Heart right ventricle (tissue), 16 donors: Measurements from ENCODE around the gene SLC25A1. TPM values are rescaled to one million over a fixed set of nuclear protein-coding genes. Genes with fewer than 3 reads are reported as not detected.

ENCODE experiments used
- ATAC-seq, 8 donors: fragments of 200-7000 bp; cut with Tn5 transposase; one replicate each; pipeline ENCODE4 v1.9.1; 2020; ENCODE audit warnings: mild to moderate bottlenecking in 8 of 8, moderate library complexity in 8 of 8, moderate number of reproducible peaks in 1 of 8
- DNase-seq, 2 donors: peaks; one replicate each; pipeline ENCODE4 v3.0.0-alpha.2; 2020
- H3K27ac ChIP-seq, 10 donors: fragments of 200-600 bp; sonication (generic) in 2 of 10; one replicate each; pipeline versions ENCODE4 v1.5.0 to v1.8.0; 2020 to 2022; ENCODE audit warnings: mild to moderate bottlenecking in 3 of 10
- H3K27me3 ChIP-seq, 7 donors: fragments of 200-600 bp; one replicate each; pipeline ENCODE4 v1.8.0; 2021 to 2022; ENCODE audit warnings: mild to moderate bottlenecking in 2 of 7
- H3K36me3 ChIP-seq, 9 donors: fragments of 200-600 bp; sonication (generic) in 1 of 9; one replicate each; pipeline versions ENCODE4 v1.5.0 to v1.8.0; 2020 to 2022; ENCODE audit warnings: mild to moderate bottlenecking in 2 of 9
- H3K4me1 ChIP-seq, 9 donors: fragments of 200-600 bp; sonication (generic) in 1 of 9; one replicate each; pipeline versions ENCODE4 v1.5.0 to v1.8.0; 2020 to 2022; ENCODE audit warnings: mild to moderate bottlenecking in 4 of 9
- H3K4me3 ChIP-seq, 10 donors: fragments of 200-600 bp; sonication (generic) in 2 of 10; one replicate each; pipeline versions ENCODE4 v1.5.0 to v1.8.0; 2020 to 2022; ENCODE audit warnings: mild to moderate bottlenecking in 7 of 10, moderate library complexity in 2 of 10
- H3K9me3 ChIP-seq, 11 donors: fragments of 200-600 bp in 10 of 11; sonication (generic) in 2 of 11; one replicate each; pipeline versions ENCODE4 v1.5.0 to v1.8.0; 2013 to 2022; ENCODE audit warnings: mild to moderate bottlenecking in 2 of 11, control low read depth in 1 of 11, moderate library complexity in 1 of 11
- WGBS, 2 donors: extraction: QIAGEN DNeasy Blood & Tissue Kit; methylation state at CpG; one replicate each; pipeline ENCODE4 v1.1.7; 2013; ENCODE audit warnings: inconsistent platforms in 1 of 2; 5-methylcytosine and 5-hydroxymethylcytosine counted together
- intact Hi-C, 10 donors: fragments of 100-400 bp; cut with DNase I; formaldehyde crosslinking; loops; one replicate each; pipeline versions ENCODE4 v1.11.1 to v1.14.2; 2022
- polyA plus RNA-seq, 2 donors: library from polyadenylated mRNA; stranded (reverse); fragments of 200-250 nt; gene quantifications; one replicate each; pipeline ENCODE4 v1.2.3, GENCODE V29; 2013
- total RNA-seq, 10 donors: library from RNA; stranded (reverse); fragmentation: NEBNext Ultra II Directional in 3 of 10; extraction: Animal tissue kit (Norgen Biotek cat#: 25700) in 3 of 10; gene quantifications; one replicate each; pipeline versions ENCODE4 v1.2.1 to v1.2.4, GENCODE V29; 2021 to 2023
- TF ChIP-seq, protein P1 (sequence below), 9 donors: fragments of 200-600 bp; sonication (generic) in 2 of 9; IDR thresholded peaks; one replicate each; pipeline versions ENCODE4 v1.5.0 to v1.8.0; 2021 to 2022; ENCODE audit warnings: antibody characterized with exemption in 9 of 9, mild to moderate bottlenecking in 5 of 9, moderate library complexity in 1 of 9
- donor health status: Arrhythmogenic right ventricular cardiomyopathy.
- donor health status: ischemic (EF 13 %, LVEDD 7.1; RV severe dilation, severe dysfunction).
- donor health status: healthy with polysubstance abuse.
- donor health status: DM: no; HTN: yes; CAD: no.
- donor health status: DM: no; HTN: no; CAD: no.
- donor health status: ischemic (EF 25% LVEDD 6.9; RV normal size, moderate dysfunction).
- donor health status: ischemic (EF 25% LVEDD 5.7; RV mildly dilated, moderate dysfunction).
- donor health status: healthy.
- donor health status: DM: yes; HTN: yes; CAD: no.
- donor health status: Ischemic cardiomyopathy.
- donor health status: ischemic (EF 35%, LVEDD 5.7; RV mildly dilated, moderate dysfunction).
- donor health status: nonischemic (EF 11% LVEDD 7.7; RV severe dilation, severe dysfunction).
- donor health status: DM: yes; HTN: yes; CAD: no.
- donor health status: PGD.
- donor health status: ischemic (EF 29% LVEDD 5.4; RV normal size, mild dysfunction).
- donor health status: nonischemic (EF 23%, LVEDD 6.1; RV moderate dilation, normal function).

Gene SLC25A1
- total and polyA plus RNA-seq, 12 donors, result 14.8 to 31.9 (median 20.5) TPM

DNA sequence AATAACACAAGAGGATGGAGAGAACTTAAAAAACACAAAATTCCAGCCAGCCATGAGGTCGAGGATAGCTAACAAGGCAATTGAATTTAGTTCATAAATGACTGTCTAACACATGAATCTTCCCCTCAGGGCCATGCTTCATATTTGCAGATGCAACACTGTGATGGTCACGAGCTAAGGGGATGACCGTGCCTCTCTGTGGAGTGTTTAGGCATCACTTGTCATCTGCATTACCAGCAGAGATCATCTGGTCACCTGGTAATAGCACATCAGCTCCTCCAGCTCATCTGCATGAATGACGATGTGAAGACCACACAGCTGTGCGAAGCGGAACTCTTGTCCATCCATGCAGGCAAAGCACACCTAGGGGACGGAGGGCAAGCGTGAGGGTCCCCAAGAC, 20.9 kb upstream of the SLC25A1 start:
- no peak for DNase-seq
- WGBS, 2 donors, result 94 to 95% methylated on average over 8 of the region's 8 CpGs
- Histone ChIP-seq H3K9me3 (no peaks in the 10 kb centered on the region), H3K36me3 (peaks cover 0 to 66% (median 0%) of the 10 kb centered on the region in 9 donors), H3K27ac (no peak overlapping the region), H3K4me3 (no peak overlapping the region), H3K4me1 (no peaks in the 10 kb centered on the region), H3K27me3 (no peaks in the 10 kb centered on the region)
- intact Hi-C loops, result loop anchor here in 1 of 10 donors (10.0 kb wide), 1 partner anchor 195 kb away; no protein-coding TSS in a partner anchor
- TF ChIP-seq, protein P1, sequence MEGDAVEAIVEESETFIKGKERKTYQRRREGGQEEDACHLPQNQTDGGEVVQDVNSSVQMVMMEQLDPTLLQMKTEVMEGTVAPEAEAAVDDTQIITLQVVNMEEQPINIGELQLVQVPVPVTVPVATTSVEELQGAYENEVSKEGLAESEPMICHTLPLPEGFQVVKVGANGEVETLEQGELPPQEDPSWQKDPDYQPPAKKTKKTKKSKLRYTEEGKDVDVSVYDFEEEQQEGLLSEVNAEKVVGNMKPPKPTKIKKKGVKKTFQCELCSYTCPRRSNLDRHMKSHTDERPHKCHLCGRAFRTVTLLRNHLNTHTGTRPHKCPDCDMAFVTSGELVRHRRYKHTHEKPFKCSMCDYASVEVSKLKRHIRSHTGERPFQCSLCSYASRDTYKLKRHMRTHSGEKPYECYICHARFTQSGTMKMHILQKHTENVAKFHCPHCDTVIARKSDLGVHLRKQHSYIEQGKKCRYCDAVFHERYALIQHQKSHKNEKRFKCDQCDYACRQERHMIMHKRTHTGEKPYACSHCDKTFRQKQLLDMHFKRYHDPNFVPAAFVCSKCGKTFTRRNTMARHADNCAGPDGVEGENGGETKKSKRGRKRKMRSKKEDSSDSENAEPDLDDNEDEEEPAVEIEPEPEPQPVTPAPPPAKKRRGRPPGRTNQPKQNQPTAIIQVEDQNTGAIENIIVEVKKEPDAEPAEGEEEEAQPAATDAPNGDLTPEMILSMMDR (IDR thresholded peaks at IDR 0.05), result no peak
- no peak for ATAC-seq

DNA sequence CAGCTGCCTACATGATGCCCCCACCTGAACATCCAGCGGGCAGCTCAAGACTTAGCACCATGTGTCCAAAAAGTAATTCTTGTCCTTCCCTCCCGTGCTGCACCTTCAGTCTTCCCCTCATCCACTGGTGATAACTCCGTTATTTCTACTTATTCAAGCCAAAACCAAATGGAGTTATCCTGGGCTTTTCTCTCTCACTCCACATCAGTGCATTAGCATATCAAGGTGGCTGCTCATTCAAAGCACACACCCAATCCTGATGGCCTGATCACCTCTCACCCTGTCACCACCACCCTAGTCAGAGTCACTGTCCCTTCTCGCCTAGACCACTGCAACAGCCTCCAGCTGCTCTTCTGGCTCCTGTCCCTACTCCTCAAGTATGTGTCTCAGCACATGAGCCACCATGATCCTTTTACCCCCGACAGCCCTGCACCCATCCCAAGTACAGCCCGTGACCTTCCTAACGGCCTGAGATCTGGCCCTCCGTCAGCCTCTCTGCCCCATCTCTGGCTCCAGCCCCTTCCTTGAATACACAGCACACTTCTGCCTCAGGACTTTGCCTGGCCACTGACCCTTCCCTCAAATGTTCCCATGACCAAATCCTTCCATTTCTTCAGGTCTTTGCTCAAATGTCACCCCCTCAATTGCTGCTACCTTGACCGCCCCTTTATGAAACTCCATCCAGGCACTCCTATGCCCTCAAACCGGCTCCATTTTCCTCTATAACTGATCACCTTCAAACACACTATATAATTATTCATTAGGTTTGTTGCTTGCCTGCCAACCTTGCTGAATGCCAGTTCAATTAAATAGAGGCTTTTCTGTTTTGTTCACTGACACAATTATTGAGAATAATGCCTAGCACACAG, 19.7 kb upstream of the SLC25A1 start:
- WGBS, 2 donors, result 89 to 94% methylated on average over 10 of the region's 10 CpGs
- no peak overlapping the region for H3K4me3 ChIP-seq
- intact Hi-C loops, result loop anchor here in 1 of 10 donors (10.0 kb wide), 1 partner anchor 193 kb away; no protein-coding TSS in a partner anchor
- peaks cover 0 to 75% (median 4%) of the 10 kb centered on the region in 9 donors for H3K36me3 ChIP-seq
- no peak overlapping the region for H3K27ac ChIP-seq
- no peaks in the 10 kb centered on the region for H3K9me3 ChIP-seq
- DNase-seq (no peak), ATAC-seq (no peak)
- TF ChIP-seq, protein P1 (IDR thresholded peaks at IDR 0.05), result no peak
- no peaks in the 10 kb centered on the region for H3K4me1 ChIP-seq
- no peaks in the 10 kb centered on the region for H3K27me3 ChIP-seq

DNA sequence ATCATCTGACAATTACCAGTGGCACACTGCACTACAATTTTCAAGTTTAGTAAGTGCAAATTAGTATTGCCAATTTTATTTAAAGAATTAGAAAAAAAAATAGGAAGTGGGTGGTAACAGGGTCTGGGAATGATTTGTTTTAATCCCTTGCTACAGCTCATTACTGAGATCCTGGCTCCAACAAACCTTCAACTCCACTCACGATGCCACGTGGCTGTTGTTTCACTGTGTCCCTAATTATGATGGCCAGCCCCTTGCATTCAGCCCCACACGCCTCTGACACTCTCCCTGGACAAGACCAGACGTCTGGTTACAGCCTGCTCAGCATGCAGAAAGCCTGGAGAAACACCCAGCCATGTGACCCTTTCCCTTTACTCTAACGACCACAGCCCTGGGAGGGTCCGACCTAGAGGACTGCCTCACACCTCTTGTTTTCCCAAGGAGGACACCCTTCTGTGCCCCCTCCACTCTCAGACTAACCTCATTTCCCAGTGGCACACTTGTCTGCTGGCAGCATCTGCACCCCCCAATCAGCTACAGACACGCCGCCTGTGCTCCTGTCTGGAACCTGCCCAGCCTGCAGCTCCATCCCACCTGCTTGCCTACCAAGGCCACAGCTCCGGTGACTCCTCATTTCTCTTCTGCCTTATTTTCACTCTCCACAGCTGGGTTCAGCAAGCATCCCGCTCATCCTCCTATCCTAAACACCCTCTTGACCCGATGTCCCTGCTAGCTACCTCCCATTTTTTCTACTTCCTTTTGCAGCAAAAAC, 18.5 kb upstream of the SLC25A1 start:
- no peaks in the 10 kb centered on the region for H3K9me3 ChIP-seq
- H3K4me3 ChIP-seq, result no peak overlapping the region
- peaks cover 0 to 85% (median 5%) of the 10 kb centered on the region in 9 donors for H3K36me3 ChIP-seq
- WGBS, 2 donors, result 84 to 86% methylated on average over 11 of the region's 11 CpGs
- ATAC-seq (no peak), DNase-seq (no peak)
- TF ChIP-seq, protein P1 (IDR thresholded peaks at IDR 0.05), result no peak
- H3K27me3 ChIP-seq, result no peaks in the 10 kb centered on the region
- intact Hi-C loops, result loop anchor here in 1 of 10 donors (10.0 kb wide), 1 partner anchor 192 kb away; no protein-coding TSS in a partner anchor
- H3K4me1 ChIP-seq, result no peaks in the 10 kb centered on the region
- H3K27ac ChIP-seq, result no peak overlapping the region
